Bronchial smooth muscle cell (primary cell): ENCODE data around the gene NQO2. TPM values are rescaled to one million over a fixed set of nuclear protein-coding genes. Genes with fewer than 3 reads are reported as not detected.

ENCODE experiments used
- total RNA-seq: library from RNA; depleted of rRNA; stranded (reverse); fragments of >200 nt; gene quantifications from 2 replicates; pipeline ENCODE4 v1.2.1, GENCODE V29; 2014

Gene NQO2
- 20.5 and 23.6 TPM in 2 replicates for total RNA-seq

DNA sequence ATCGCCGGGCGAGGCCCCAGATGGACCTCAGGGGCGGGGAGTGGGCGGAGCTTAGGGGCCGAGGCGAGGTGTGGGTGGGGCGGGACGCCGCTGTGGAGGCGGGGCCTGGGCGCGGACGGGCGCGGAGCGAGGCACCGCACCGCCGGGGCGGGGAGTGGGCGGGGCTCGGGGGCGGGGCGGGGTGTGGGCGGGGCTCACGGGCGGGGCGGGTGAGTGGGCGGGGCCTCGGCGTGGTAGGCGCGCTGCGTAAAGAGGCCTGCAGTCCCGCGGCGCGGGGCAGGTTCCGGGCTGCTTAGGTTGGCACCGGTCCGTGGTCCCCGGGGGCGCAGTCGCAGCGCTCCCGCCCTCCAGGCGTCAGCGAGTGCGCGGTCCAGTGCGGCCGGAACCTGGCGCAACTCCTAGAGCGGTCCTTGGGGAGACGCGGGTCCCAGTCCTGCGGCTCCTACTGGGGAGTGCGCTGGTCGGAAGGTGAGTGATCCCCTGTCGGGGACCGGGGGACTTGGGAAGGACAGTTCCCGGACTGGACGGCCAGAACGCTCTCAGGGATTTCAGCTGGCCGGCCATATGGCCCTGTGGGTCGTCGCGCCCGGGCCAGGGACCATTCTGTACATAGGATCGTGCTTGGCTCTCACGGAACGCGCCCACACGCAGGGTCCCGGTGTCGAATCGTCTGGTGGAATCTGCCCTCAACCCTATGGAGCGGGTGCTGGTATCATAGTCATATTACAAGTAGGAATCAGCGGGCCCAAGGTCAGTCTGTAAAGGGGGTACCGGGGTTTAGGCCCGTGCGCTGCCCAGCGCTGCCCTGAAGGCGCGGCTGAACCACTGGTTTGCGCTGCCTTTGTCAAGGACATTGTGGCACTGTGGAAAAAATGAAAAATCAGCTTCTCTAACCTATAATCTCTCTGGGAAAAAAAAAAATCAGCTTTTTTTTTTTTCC, at the start of gene NQO2:
TSS of gene NQO2 (plus strand) at position 277 of the 940 bp plus-strand sequence. CDS start 6,659 bp downstream, outside the sequence.

GRCh38 chr6:2971420-2972218, 28.1 kb upstream of the NQO2 start, which contains the start of gene SERPINB6:
TSS of gene SERPINB6 (minus strand) at chr6:2971567. CDS start at chr6:2959332, 12,235 bp downstream.

GRCh38 chr6:3068329-3069214, 68.9 kb downstream of the NQO2 start, which contains the start of gene RIPK1:
TSS of gene RIPK1 (plus strand) at chr6:3068494. CDS start at chr6:3076824, 8,330 bp downstream.

Other genes starting within 250 kb of the NQO2 start
- 0.32 and 0.52 TPM in 2 replicates for gene MYLK4, start 249.0 kb upstream of the NQO2 start, total RNA-seq
- gene WRNIP1, start 234.5 kb upstream of the NQO2 start, total RNA-seq, result 27.9 and 31.6 TPM in 2 replicates
- 7.0 and 15.9 TPM in 2 replicates for gene SERPINB1, start 158.0 kb upstream of the NQO2 start, total RNA-seq
- gene SERPINB9, start 96.6 kb upstream of the NQO2 start, total RNA-seq, result 1.3 and 2.8 TPM in 2 replicates
- gene SERPINB6, start 28.3 kb upstream of the NQO2 start, total RNA-seq, result 91.7 and 128 TPM in 2 replicates
- 16.4 and 22.0 TPM in 2 replicates for gene RIPK1, start 68.6 kb downstream of the NQO2 start, total RNA-seq
- 16.6 and 16.7 TPM in 2 replicates for gene BPHL, start 118.8 kb downstream of the NQO2 start, total RNA-seq
- 27.7 and 44.1 TPM in 2 replicates for gene TUBB2A, start 157.7 kb downstream of the NQO2 start, total RNA-seq
- gene TUBB2B, start 227.8 kb downstream of the NQO2 start, total RNA-seq, result 0.79 and 2.2 TPM in 2 replicates